ENCODE results near the gene PORCN. TPM values are rescaled to one million over a fixed set of nuclear protein-coding genes. Genes with fewer than 3 reads are reported as not detected.

PORCN gene
- total and polyA plus RNA-seq, 9 of the 15 experiments (the other 6 are each of a cell fraction or from before 2014, with no cell fraction given) = 0.34 to 5.1 (median 2.8) TPM

- TF ChIP-seq ZNF609 (CRISPR knock-in tag; IDR thresholded peaks at IDR 0.05; ENCODE audit: borderline replicate concordance) (no peak), SRSF3 (IDR thresholded peaks at IDR 0.05; ENCODE audit: insufficient read depth, low read length) (no peak), ZNF511 (CRISPR knock-in tag; IDR thresholded peaks at IDR 0.05) (peak; percentile 61; the same call in 1 of the 2 replicates), EP300 (IDR thresholded peaks at IDR 0.05; ENCODE audit: low read length) (no peak), ZNF3 (CRISPR knock-in tag; IDR thresholded peaks at IDR 0.05) (no peak), HOXB6 (CRISPR knock-in tag; IDR thresholded peaks at IDR 0.05; ENCODE audit: borderline replicate concordance) (no peak), GABPB1 (CRISPR knock-in tag; IDR thresholded peaks at IDR 0.05) (peak; percentile 59; the same call in 1 of the 2 replicates), BACH1 (tag; IDR thresholded peaks at IDR 0.05) (0 out of 2 replicates have a peak, but pooled peaks have one; percentile 25), ZNF507 (tag; conservative IDR thresholded peaks at IDR 0.05) (no peak), RREB1 (CRISPR knock-in tag; IDR thresholded peaks at IDR 0.05) (no peak), SRF (CRISPR knock-in tag; IDR thresholded peaks at IDR 0.05) (no peak), TAF9B (IDR thresholded peaks at IDR 0.05; ENCODE audit: partially characterized antibody) (peak; percentile 51), POLR2G (IDR thresholded peaks at IDR 0.05; ENCODE audit: low read depth, low read length) (peak; percentile 90), LCOR (CRISPR knock-in tag; IDR thresholded peaks at IDR 0.05) (no peak), SIRT6 (IDR thresholded peaks at IDR 0.05; ENCODE audit: low read depth, low read length) (no peak), XRCC3 (IDR thresholded peaks at IDR 0.05) (no peak)
Observed at GRCh38 chrX:48475774-48476577, 32.8 kb upstream of the PORCN start, which contains the start of gene FTSJ1 (continued).
